HG03097 (cell line): ENCODE data around the gene ZNF664.

Experiments used
- ATAC-seq: cut with Tn5 transposase; IDR thresholded peaks from one replicate; pipeline ENCODE4 v1.9.1; 2021; ENCODE audit not compliant: unreplicated experiment, low FRiP score

The ZNF664 gene

GRCh38 chr12:123957196-123957595, 15.8 kb upstream of the ZNF664 start:
- no peak for ATAC-seq

GRCh38 chr12:123958462-123958861, 14.6 kb upstream of the ZNF664 start:
- ATAC-seq: no peak

GRCh38 chr12:123958876-123959275, 14.1 kb upstream of the ZNF664 start:
- ATAC-seq: no peak

- no peak for ATAC-seq
Observed at GRCh38 chr12:123960029-123960735, 12.8 kb upstream of the ZNF664 start.

- no peak for ATAC-seq
Observed at GRCh38 chr12:123960856-123961255, 12.2 kb upstream of the ZNF664 start.

- no peak for ATAC-seq
Observed at GRCh38 chr12:123961585-123962345, 11.2 kb upstream of the ZNF664 start.

GRCh38 chr12:123962513-123962912, 10.5 kb upstream of the ZNF664 start:
- no peak for ATAC-seq

GRCh38 chr12:123963821-123964220, 9.2 kb upstream of the ZNF664 start:
- ATAC-seq: no peak

- ATAC-seq: no peak
Observed at GRCh38 chr12:123965382-123965781, 7.6 kb upstream of the ZNF664 start.

- no peak for ATAC-seq
Observed at GRCh38 chr12:123966596-123966995, 6.4 kb upstream of the ZNF664 start.

GRCh38 chr12:123967121-123967586, 5.9 kb upstream of the ZNF664 start:
- ATAC-seq: no peak

- no peak for ATAC-seq
Observed at GRCh38 chr12:123971449-123971769, 1.6 kb upstream of the ZNF664 start.

- ATAC-seq: peak; percentile 7
Observed at GRCh38 chr12:123971770-123972456, 1.1 kb upstream of the ZNF664 start.

- ATAC-seq: peak; percentile 6
Observed at GRCh38 chr12:123973552-123974341, 732 bp downstream of the ZNF664 start.

GRCh38 chr12:123976227-123976826, 3.3 kb downstream of the ZNF664 start:
- no peak for ATAC-seq

- ATAC-seq: no peak
Observed at GRCh38 chr12:123979566-123979965, 6.6 kb downstream of the ZNF664 start.

- ATAC-seq: no peak
Observed at GRCh38 chr12:123982269-123982668, 9.3 kb downstream of the ZNF664 start.

- no peak for ATAC-seq
Observed at GRCh38 chr12:123983822-123984485, 10.9 kb downstream of the ZNF664 start.

- no peak for ATAC-seq
Observed at GRCh38 chr12:123984903-123985302, 11.9 kb downstream of the ZNF664 start.
